ENCODE results near the gene EXOSC5.
"Not testable (repeated sequence)": the region's sequence is repeated elsewhere in the genome, so short reads cannot be mapped to it uniquely, and the experiment has no call there.

EXOSC5 gene

GRCh38 chr19:41354343-41354953 is 42.7 kb downstream of the EXOSC5 start:
- peak overlapping the region; percentile 95 for H3K4me3 ChIP-seq (ENCODE audit: low read depth, low read length)
- H3K9ac ChIP-seq (ENCODE audit: low read length) = peak overlapping the region; percentile 64
- H3K36me3 ChIP-seq (ENCODE audit: control insufficient read depth, insufficient read depth, low read length) = no peaks in the 10 kb centered on the region; the same call in 1 of the 2 replicates
- peaks cover 10% of the 10 kb centered on the region for H3K4me1 ChIP-seq (ENCODE audit: control insufficient read depth, insufficient read depth, low read length)
- H3K27me3 ChIP-seq (ENCODE audit: control insufficient read depth, insufficient read depth, low read length) = peaks cover 31% of the 10 kb centered on the region
- H3K27ac ChIP-seq (ENCODE audit: low read depth, low read length) = no peak overlapping the region
- H3K9me3 ChIP-seq (ENCODE audit: control insufficient read depth, insufficient read depth, low read depth, low read length) = no peaks in the 10 kb centered on the region

- Histone ChIP-seq H3K27me3 (ENCODE audit: control insufficient read depth, insufficient read depth, low read length) (peaks cover 31% of the 10 kb centered on the region), H3K36me3 (ENCODE audit: control insufficient read depth, insufficient read depth, low read length) (no peaks in the 10 kb centered on the region; the same call in 1 of the 2 replicates), H3K9ac (ENCODE audit: low read length) (peak within 1 kb of the TSS; percentile 84), H3K4me1 (ENCODE audit: control insufficient read depth, insufficient read depth, low read length) (peaks cover 10% of the 10 kb centered on the region), H3K4me3 (ENCODE audit: low read depth, low read length) (peak within 1 kb of the TSS; percentile 95), H3K27ac (ENCODE audit: low read depth, low read length) (peak within 1 kb of the TSS; percentile 43; the same call in 1 of the 2 replicates), H3K9me3 (ENCODE audit: control insufficient read depth, insufficient read depth, low read depth, low read length) (no peaks in the 10 kb centered on the region)
Observed at GRCh38 chr19:41353466-41354342, 43.5 kb downstream of the EXOSC5 start, which contains the start of gene TGFB1. TGFB1 (minus strand) TSS chr19:41353922; CDS start chr19:41353044, 878 bp downstream.

- H3K27me3 ChIP-seq (ENCODE audit: control insufficient read depth, insufficient read depth, low read length) = peaks cover 31% of the 10 kb centered on the region
- peak overlapping the region; percentile 43; the same call in 1 of the 2 replicates for H3K27ac ChIP-seq (ENCODE audit: low read depth, low read length)
- peaks cover 10% of the 10 kb centered on the region for H3K4me1 ChIP-seq (ENCODE audit: control insufficient read depth, insufficient read depth, low read length)
- H3K4me3 ChIP-seq (ENCODE audit: low read depth, low read length) = peak overlapping the region; percentile 95
- H3K9me3 ChIP-seq (ENCODE audit: control insufficient read depth, insufficient read depth, low read depth, low read length) = no peaks in the 10 kb centered on the region
- peak overlapping the region; percentile 84 for H3K9ac ChIP-seq (ENCODE audit: low read length)
- H3K36me3 ChIP-seq (ENCODE audit: control insufficient read depth, insufficient read depth, low read length) = peaks cover 5% of the 10 kb centered on the region; the same call in 1 of the 2 replicates
Observed at GRCh38 chr19:41352609-41353465, 44.3 kb downstream of the EXOSC5 start.

DNA sequence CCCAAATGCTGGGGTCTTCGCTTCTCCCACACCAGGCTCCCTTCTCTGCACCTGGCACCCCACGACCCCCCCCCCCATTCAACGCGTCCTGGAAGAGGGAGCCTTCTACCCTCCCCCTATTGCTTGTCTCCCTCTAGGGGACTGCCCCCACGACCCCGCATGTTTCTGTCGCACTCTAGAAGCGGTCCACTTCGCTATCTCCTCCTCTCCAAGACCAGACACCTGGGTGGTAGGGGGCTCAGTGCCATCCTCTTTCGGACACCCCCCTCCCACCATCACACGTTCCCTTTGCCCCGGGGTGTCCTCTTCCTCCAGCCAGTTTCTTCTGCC is 44.9 kb downstream of the EXOSC5 start:
- Histone ChIP-seq H3K27me3 (ENCODE audit: control insufficient read depth, insufficient read depth, low read length) (peaks cover 31% of the 10 kb centered on the region), H3K4me1 (ENCODE audit: control insufficient read depth, insufficient read depth, low read length) (peaks cover 10% of the 10 kb centered on the region), H3K36me3 (ENCODE audit: control insufficient read depth, insufficient read depth, low read length) (peaks cover 7% of the 10 kb centered on the region; the same call in 1 of the 2 replicates), H3K4me3 (ENCODE audit: low read depth, low read length) (peak overlapping the region; percentile 95), H3K9ac (ENCODE audit: low read length) (peak overlapping the region; percentile 84), H3K9me3 (ENCODE audit: control insufficient read depth, insufficient read depth, low read depth, low read length) (no peaks in the 10 kb centered on the region), H3K27ac (ENCODE audit: low read depth, low read length) (peak overlapping the region; percentile 43; the same call in 1 of the 2 replicates)

DNA sequence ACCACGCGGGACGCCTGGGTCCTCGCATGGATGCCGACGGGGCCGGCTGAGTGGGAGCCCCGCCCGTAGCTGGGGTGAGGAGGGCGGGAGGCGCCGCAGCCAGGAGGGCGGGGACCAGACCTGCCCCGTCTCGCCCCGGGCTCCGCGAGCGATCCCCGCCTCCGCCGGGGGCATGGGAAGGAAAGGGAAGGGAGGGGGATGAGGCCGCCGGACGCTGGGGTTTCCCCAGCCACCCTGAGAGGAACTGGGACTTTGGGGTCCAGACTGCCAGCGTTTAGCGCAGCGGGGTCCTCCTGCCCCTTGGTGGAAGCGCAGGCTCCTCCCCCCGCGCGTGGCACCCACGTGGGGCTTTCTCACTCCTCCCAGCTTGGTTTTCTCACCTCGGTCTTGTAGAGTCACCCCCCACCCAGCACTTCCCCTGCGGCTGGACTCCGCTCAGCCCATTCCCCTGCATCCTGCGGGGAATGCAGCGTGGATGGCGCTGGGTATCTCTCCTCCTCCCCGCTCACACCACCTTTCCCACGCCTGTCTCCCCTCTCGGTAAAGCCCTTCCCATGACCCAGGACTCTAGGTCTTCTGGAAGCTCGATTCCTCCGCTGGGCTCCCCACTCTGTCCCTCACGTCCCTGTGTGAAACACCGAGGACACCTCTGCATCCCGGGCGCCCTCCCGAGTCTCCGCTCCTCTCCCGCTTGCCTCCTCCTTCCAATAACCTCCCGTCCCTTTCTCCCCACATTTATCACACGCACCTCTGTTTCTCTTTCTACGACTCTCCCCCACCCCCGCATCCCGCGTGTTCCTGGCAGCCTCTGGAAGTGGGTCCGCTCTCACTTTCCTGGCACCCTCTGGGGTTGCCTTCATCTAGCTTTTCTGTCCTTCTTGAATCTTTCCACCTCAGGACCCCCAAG is 45.6 kb downstream of the EXOSC5 start:
- Histone ChIP-seq H3K4me1 (ENCODE audit: control insufficient read depth, insufficient read depth, low read length) (peaks cover 10% of the 10 kb centered on the region), H3K4me3 (ENCODE audit: low read depth, low read length) (peak overlapping the region; percentile 95), H3K27me3 (ENCODE audit: control insufficient read depth, insufficient read depth, low read length) (peaks cover 31% of the 10 kb centered on the region), H3K27ac (ENCODE audit: low read depth, low read length) (no peak overlapping the region), H3K36me3 (ENCODE audit: control insufficient read depth, insufficient read depth, low read length) (peaks cover 7% of the 10 kb centered on the region; the same call in 1 of the 2 replicates), H3K9me3 (ENCODE audit: control insufficient read depth, insufficient read depth, low read depth, low read length) (no peaks in the 10 kb centered on the region), H3K9ac (ENCODE audit: low read length) (peak overlapping the region; percentile 84)

- no peak overlapping the region for H3K27ac ChIP-seq (ENCODE audit: low read depth, low read length)
- peaks cover 7% of the 10 kb centered on the region; the same call in 1 of the 2 replicates for H3K36me3 ChIP-seq (ENCODE audit: control insufficient read depth, insufficient read depth, low read length)
- H3K9me3 ChIP-seq (ENCODE audit: control insufficient read depth, insufficient read depth, low read depth, low read length) = no peaks in the 10 kb centered on the region
- peaks cover 10% of the 10 kb centered on the region for H3K4me1 ChIP-seq (ENCODE audit: control insufficient read depth, insufficient read depth, low read length)
- peak overlapping the region; percentile 84 for H3K9ac ChIP-seq (ENCODE audit: low read length)
- peak overlapping the region; percentile 95 for H3K4me3 ChIP-seq (ENCODE audit: low read depth, low read length)
- peaks cover 31% of the 10 kb centered on the region for H3K27me3 ChIP-seq (ENCODE audit: control insufficient read depth, insufficient read depth, low read length)
Observed at GRCh38 chr19:41350735-41351338, 46.3 kb downstream of the EXOSC5 start.

- not testable (repeated sequence) for H3K27ac ChIP-seq (ENCODE audit: low read depth, low read length); H3K4me1 ChIP-seq (ENCODE audit: control insufficient read depth, insufficient read depth, low read length); H3K9ac ChIP-seq (ENCODE audit: low read length); H3K9me3 ChIP-seq (ENCODE audit: control insufficient read depth, insufficient read depth, low read depth, low read length); H3K4me3 ChIP-seq (ENCODE audit: low read depth, low read length)
- Histone ChIP-seq H3K36me3 (ENCODE audit: control insufficient read depth, insufficient read depth, low read length) (peaks cover 30% of the 10 kb centered on the region), H3K27me3 (ENCODE audit: control insufficient read depth, insufficient read depth, low read length) (peaks cover 16% of the 10 kb centered on the region)
Observed at GRCh38 chr19:41346916-41347315, 50.2 kb downstream of the EXOSC5 start.

DNA sequence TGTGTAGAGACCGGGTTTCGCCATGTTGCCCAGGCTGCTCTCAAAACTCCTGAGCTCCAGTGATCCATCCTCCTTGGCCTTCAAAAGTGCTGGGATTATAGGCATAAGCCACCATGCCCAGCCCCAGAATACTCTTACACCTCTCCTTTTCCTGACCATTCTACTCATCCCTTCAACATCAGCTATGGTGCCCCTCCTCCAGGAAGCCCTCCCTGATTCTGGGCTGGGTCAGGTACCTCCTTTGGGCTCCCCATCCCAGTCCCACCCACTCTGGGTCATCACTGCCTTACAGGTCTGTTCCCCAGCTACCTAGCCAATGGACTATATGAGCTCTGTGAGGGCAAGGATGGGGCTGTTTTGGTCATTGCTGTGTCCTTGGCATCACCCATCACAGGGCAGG is 53.0 kb downstream of the EXOSC5 start:
- no peaks in the 10 kb centered on the region for H3K4me1 ChIP-seq (ENCODE audit: control insufficient read depth, insufficient read depth, low read length)
- no peaks in the 10 kb centered on the region for H3K27me3 ChIP-seq (ENCODE audit: control insufficient read depth, insufficient read depth, low read length)
- H3K36me3 ChIP-seq (ENCODE audit: control insufficient read depth, insufficient read depth, low read length) = peaks cover 44% of the 10 kb centered on the region
- H3K4me3 ChIP-seq (ENCODE audit: low read depth, low read length) = no peak overlapping the region
- no peak overlapping the region for H3K9ac ChIP-seq (ENCODE audit: low read length)
- H3K27ac ChIP-seq (ENCODE audit: low read depth, low read length) = no peak overlapping the region
- no peaks in the 10 kb centered on the region for H3K9me3 ChIP-seq (ENCODE audit: control insufficient read depth, insufficient read depth, low read depth, low read length)

DNA sequence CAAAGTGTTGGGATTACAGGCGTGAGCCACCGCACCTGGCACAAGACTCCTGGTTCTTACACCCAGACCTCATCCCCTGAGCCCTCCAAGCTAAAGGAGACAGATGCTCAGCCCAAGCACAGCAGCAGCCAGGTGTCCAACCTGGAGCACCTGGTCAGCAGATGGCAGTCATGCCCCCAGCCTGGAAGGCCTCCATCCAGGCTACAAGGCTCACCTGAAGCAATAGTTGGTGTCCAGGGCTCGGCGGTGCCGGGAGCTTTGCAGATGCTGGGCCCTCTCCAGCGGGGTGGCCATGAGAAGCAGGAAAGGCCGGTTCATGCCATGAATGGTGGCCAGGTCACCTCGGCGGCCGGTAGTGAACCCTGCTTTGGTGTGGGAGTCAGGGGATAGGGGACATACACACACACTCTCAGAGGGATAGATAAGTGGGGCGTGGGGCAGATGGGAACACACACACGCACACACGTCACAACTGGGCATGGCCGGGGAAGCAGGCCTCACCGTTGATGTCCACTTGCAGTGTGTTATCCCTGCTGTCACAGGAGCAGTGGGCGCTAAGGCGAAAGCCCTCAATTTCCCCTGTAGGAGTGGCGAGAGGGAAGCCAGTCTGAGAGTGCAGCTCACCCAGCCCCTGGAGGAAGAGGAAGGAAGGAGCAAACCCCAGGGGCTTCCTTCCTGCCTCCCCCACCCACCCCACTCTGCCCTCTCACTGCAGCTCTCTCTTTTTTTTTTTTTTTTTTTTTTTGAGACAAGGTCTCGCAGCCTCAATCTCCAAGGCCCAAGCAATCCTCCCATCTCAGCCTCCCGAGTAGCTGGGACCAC is 55.3 kb downstream of the EXOSC5 start:
- Histone ChIP-seq H3K27me3 (ENCODE audit: control insufficient read depth, insufficient read depth, low read length) (no peaks in the 10 kb centered on the region), H3K9ac (ENCODE audit: low read length) (no peak overlapping the region), H3K4me1 (ENCODE audit: control insufficient read depth, insufficient read depth, low read length) (no peaks in the 10 kb centered on the region), H3K9me3 (ENCODE audit: control insufficient read depth, insufficient read depth, low read depth, low read length) (no peaks in the 10 kb centered on the region), H3K4me3 (ENCODE audit: low read depth, low read length) (no peak overlapping the region), H3K27ac (ENCODE audit: low read depth, low read length) (no peak overlapping the region), H3K36me3 (ENCODE audit: control insufficient read depth, insufficient read depth, low read length) (peaks cover 46% of the 10 kb centered on the region)

Data from HUES6 (cell line).